Measurements from ENCODE around the gene ZNF423.

GRCh38 chr16:49827805-49828438 is 28.0 kb downstream of the ZNF423 start:
- TF ChIP-seq EZH2phosphoT487 (IDR thresholded peaks at IDR 0.05; ENCODE audit: insufficient read depth, low read depth) (no peak), EZH2 (IDR thresholded peaks at IDR 0.05; ENCODE audit: insufficient read depth, poor library complexity, severe bottlenecking) (no peak)

Data from GM23248 (cell line).